ENCODE results near the gene TMEM205. TPM values are rescaled to one million over a fixed set of nuclear protein-coding genes. Genes with fewer than 3 reads are reported as not detected.

Gene TMEM205
- total and polyA plus RNA-seq, 2 of the 13 experiments (the other 11 are each of a cell fraction or from before 2014, with no cell fraction given), result 45.5 to 98.7 TPM

- TF ChIP-seq ZNF253 (CRISPR knock-in tag; IDR thresholded peaks at IDR 0.05; ENCODE audit: borderline replicate concordance) (no peak), CCAR2 (optimal IDR thresholded peaks at IDR 0.05; ENCODE audit: low read depth, low read length) (no peak), ZNF562 (CRISPR knock-in tag; IDR thresholded peaks at IDR 0.05; ENCODE audit: borderline replicate concordance) (no peak), ELF4 (CRISPR knock-in tag; IDR thresholded peaks at IDR 0.05; ENCODE audit: borderline replicate concordance) (no peak), TFAP4 (IDR thresholded peaks at IDR 0.05; ENCODE audit: borderline replicate concordance, low read depth) (no peak), FOSL2 (CRISPR knock-in tag; IDR thresholded peaks at IDR 0.05) (peak; percentile 73), ZEB1 (IDR thresholded peaks at IDR 0.05; ENCODE audit: insufficient replicate concordance, low read depth) (no peak), ZNF530 (CRISPR knock-in tag; IDR thresholded peaks at IDR 0.05; ENCODE audit: low read depth) (no peak), ZBTB42 (CRISPR knock-in tag; IDR thresholded peaks at IDR 0.05) (no peak), MTF1 (CRISPR knock-in tag; IDR thresholded peaks at IDR 0.05) (no peak), ZNF292 (CRISPR knock-in tag; IDR thresholded peaks at IDR 0.05; ENCODE audit: borderline replicate concordance, low read depth) (peak; percentile 19; the same call in 1 of the 2 replicates), BRD4 (CRISPR knock-in tag; IDR thresholded peaks at IDR 0.05) (no peak), ZNF431 (CRISPR knock-in tag; IDR thresholded peaks at IDR 0.05; ENCODE audit: borderline replicate concordance, low read depth) (no peak), SALL2 (CRISPR knock-in tag; IDR thresholded peaks at IDR 0.05) (no peak), E2F5 (CRISPR knock-in tag; conservative IDR thresholded peaks at IDR 0.05) (no peak), CBX2 (IDR thresholded peaks at IDR 0.05; ENCODE audit: low read depth, low read length) (no peak), CBX2 (CRISPR knock-in tag; IDR thresholded peaks at IDR 0.05; ENCODE audit: low read depth) (no peak), ZNF30 (CRISPR knock-in tag; IDR thresholded peaks at IDR 0.05) (no peak), ZNF367 (CRISPR knock-in tag; IDR thresholded peaks at IDR 0.05; ENCODE audit: borderline replicate concordance) (no peak), SP5 (CRISPR knock-in tag; IDR thresholded peaks at IDR 0.05; ENCODE audit: borderline replicate concordance, low read depth) (no peak; the same call in 1 of the 2 replicates), ZNF589 (CRISPR knock-in tag; conservative IDR thresholded peaks at IDR 0.05) (no peak), FOXP4 (CRISPR knock-in tag; IDR thresholded peaks at IDR 0.05) (peak; percentile 90), NFE2 (CRISPR knock-in tag; IDR thresholded peaks at IDR 0.05) (no peak)
- TF ChIP-seq, protein P1, sequence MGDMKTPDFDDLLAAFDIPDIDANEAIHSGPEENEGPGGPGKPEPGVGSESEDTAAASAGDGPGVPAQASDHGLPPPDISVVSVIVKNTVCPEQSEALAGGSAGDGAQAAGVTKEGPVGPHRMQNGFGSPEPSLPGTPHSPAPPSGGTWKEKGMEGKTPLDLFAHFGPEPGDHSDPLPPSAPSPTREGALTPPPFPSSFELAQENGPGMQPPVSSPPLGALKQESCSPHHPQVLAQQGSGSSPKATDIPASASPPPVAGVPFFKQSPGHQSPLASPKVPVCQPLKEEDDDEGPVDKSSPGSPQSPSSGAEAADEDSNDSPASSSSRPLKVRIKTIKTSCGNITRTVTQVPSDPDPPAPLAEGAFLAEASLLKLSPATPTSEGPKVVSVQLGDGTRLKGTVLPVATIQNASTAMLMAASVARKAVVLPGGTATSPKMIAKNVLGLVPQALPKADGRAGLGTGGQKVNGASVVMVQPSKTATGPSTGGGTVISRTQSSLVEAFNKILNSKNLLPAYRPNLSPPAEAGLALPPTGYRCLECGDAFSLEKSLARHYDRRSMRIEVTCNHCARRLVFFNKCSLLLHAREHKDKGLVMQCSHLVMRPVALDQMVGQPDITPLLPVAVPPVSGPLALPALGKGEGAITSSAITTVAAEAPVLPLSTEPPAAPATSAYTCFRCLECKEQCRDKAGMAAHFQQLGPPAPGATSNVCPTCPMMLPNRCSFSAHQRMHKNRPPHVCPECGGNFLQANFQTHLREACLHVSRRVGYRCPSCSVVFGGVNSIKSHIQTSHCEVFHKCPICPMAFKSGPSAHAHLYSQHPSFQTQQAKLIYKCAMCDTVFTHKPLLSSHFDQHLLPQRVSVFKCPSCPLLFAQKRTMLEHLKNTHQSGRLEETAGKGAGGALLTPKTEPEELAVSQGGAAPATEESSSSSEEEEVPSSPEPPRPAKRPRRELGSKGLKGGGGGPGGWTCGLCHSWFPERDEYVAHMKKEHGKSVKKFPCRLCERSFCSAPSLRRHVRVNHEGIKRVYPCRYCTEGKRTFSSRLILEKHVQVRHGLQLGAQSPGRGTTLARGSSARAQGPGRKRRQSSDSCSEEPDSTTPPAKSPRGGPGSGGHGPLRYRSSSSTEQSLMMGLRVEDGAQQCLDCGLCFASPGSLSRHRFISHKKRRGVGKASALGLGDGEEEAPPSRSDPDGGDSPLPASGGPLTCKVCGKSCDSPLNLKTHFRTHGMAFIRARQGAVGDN (CRISPR knock-in tag; IDR thresholded peaks at IDR 0.05), result peak; percentile 28; the same call in 1 of the 2 replicates
These were observed 21.9 kb downstream of the TMEM205 start (continued) for GRCh38 chr19:11324079-11324661.
